Measurements from ENCODE around the gene MS4A4A. TPM values are rescaled to one million over a fixed set of nuclear protein-coding genes. Genes with fewer than 3 reads are reported as not detected.

The MS4A4A gene
- total and polyA plus RNA-seq, 10 of the 15 experiments (the other 5 are each of a cell fraction or from before 2014, with no cell fraction given) = 0.10 to 2.4 (median 0.68) TPM

DNA sequence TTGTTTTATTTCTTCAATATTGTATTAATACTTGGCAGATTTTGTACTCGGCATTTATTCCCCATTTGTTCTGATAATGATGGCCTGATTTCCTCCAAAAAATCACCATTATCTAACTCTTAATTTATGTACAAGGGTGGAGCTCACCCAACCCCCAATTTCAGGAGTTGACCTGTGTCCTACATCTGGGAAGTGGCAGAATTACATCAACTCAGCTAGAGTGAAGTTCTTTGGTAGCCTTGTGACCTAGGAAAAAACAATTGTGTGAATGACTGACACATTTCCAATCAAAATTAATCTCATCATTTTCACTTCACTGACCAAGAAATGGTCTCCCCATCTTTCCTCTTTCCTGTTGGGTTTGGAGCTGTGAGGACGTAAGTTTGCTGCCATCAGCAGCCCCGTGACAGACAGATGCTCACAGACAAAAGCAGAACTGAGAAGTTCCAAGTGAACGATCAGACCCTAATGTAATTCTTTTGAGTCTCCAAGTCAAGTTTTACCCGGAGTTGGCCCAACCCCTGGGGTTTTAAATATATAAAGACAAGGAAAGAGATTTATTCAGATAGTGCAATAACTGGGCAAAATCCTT, 30.0 kb downstream of the MS4A4A start:
- Histone ChIP-seq H3K79me2 (ENCODE audit: control insufficient read depth, insufficient read depth, low read length) (no peaks in the 10 kb centered on the region), H3K4me1 (ENCODE audit: control insufficient read depth, insufficient read depth, low read length) (peaks cover 18% of the 10 kb centered on the region), H2AFZ (ENCODE audit: control insufficient read depth, low read depth, low read length) (peak overlapping the region; percentile 49; the same call in 1 of the 2 replicates), H3K27ac (ENCODE audit: control insufficient read depth, insufficient read depth) (peak overlapping the region; percentile 64), H3K4me3 (no peak overlapping the region), H3K9ac (ENCODE audit: control insufficient read depth, insufficient read depth, low read length) (no peak overlapping the region), H3K36me3 (ENCODE audit: control insufficient read depth in 2 of 2, insufficient read depth in 2 of 2, low read length in 1 of 2) (no peaks in the 10 kb centered on the region), H4K20me1 (ENCODE audit: control insufficient read depth, insufficient read depth) (no peaks in the 10 kb centered on the region), H3K4me2 (ENCODE audit: control insufficient read depth, insufficient read depth) (peak overlapping the region; percentile 58), H3K9me3 (replicated peaks; ENCODE audit: control insufficient read depth, insufficient read depth, low read length) (no peaks in the 10 kb centered on the region), H3K27me3 (replicated peaks in 1 of 2; ENCODE audit: control insufficient read depth in 2 of 2, insufficient read depth in 2 of 2, low read length in 1 of 2) (no peaks in the 10 kb centered on the region)
- RAD21 ChIA-PET (ENCODE audit: unreplicated experiment) = interaction anchor here (0.7 to 2.1 kb wide), 6 partner anchors 24 to 454 kb away, joined by 3 to 8 read pairs (median 4); no protein-coding TSS in a partner anchor
- POLR2A ChIA-PET = interaction anchor here (0.7 kb wide), 1 partner anchor 78 kb away, joined by 3 read pairs; no protein-coding TSS in a partner anchor
- intact Hi-C loops (cut with micrococcal nuclease; ENCODE audit: unreplicated experiment) (loop anchor here (1.0 to 10.0 kb wide), 3 partner anchors 27 to 106 kb away; no protein-coding TSS in a partner anchor), in situ Hi-C loops (cut with MboI) (no loop called here)
- FAIRE-seq (peak; percentile 57), ATAC-seq (peak; percentile 82), DNase-seq (ENCODE audit: low read depth, low spot score) (peak; percentile 64)
- SMC1A ChIA-PET (ENCODE audit: uncharacterized antibody, unreplicated experiment) = interaction anchor here (0.8 to 1.9 kb wide), 9 partner anchors 9 to 147 kb away, joined by 3 to 8 read pairs (median 5); partner anchors contain the start of gene MS4A7
- CTCF ChIA-PET = interaction anchor here (0.8 to 2.0 kb wide), 5 partner anchors 24 to 146 kb away, joined by 3 to 8 read pairs (median 4); no protein-coding TSS in a partner anchor
- no TSS peak for BruUV-seq (replicated peaks)
- 22% methylated on average over 4 of the region's 5 CpGs for WGBS (ENCODE audit: insufficient coverage, insufficient replicate concordance, low lambda C conversion rate, missing lambda C conversion rate)
- TF ChIP-seq PAX8 (IDR thresholded peaks at IDR 0.05) (no peak), CREB1 (IDR thresholded peaks at IDR 0.05; ENCODE audit: low read depth) (peak; percentile 60), ZNF24 (IDR thresholded peaks at IDR 0.05) (peak; percentile 26; the same call in 1 of the 2 replicates), STAT3 (IDR thresholded peaks at IDR 0.05; ENCODE audit: low read depth, low read length) (no peak), EED (IDR thresholded peaks at IDR 0.05; ENCODE audit: low read depth) (peak; percentile 96), CREM (IDR thresholded peaks at IDR 0.05; ENCODE audit: low read depth) (peak; percentile 43; the same call in 1 of the 2 replicates), IKZF1 (conservative IDR thresholded peaks at IDR 0.05) (peak; percentile 97), SRF (IDR thresholded peaks at IDR 0.05; ENCODE audit: low read depth in 2 of 2, low read length in 2 of 2) (no peak), NR2C2 (IDR thresholded peaks at IDR 0.05; ENCODE audit: borderline replicate concordance, control insufficient read depth, insufficient read length, low read depth) (no peak), TCF7 (IDR thresholded peaks at IDR 0.05; ENCODE audit: borderline replicate concordance) (peak; percentile 58; the same call in 1 of the 2 replicates), YY1 (IDR thresholded peaks at IDR 0.05; ENCODE audit: low read depth, low read length) (peak; percentile 48; the same call in 1 of the 2 replicates), FOXK2 (IDR thresholded peaks at IDR 0.05) (no peak), JUNB (IDR thresholded peaks at IDR 0.05) (peak; percentile 42; the same call in 1 of the 2 replicates), MEF2A (IDR thresholded peaks at IDR 0.05; ENCODE audit: insufficient read depth, low read depth, low read length) (no peak), WRNIP1 (IDR thresholded peaks at IDR 0.05; ENCODE audit: borderline replicate concordance, low read depth, low read length) (no peak), NFIC (IDR thresholded peaks at IDR 0.05; ENCODE audit: low read depth, low read length) (peak; percentile 77; the same call in 1 of the 2 replicates), ETV6 (conservative IDR thresholded peaks at IDR 0.05 in 1 of 2, IDR thresholded peaks at IDR 0.05 in 1 of 2; ENCODE audit: borderline replicate concordance in 1 of 2, low read depth in 1 of 2) (no peak), CHD4 (IDR thresholded peaks at IDR 0.05) (no peak)
- TF ChIP-seq, protein P1, sequence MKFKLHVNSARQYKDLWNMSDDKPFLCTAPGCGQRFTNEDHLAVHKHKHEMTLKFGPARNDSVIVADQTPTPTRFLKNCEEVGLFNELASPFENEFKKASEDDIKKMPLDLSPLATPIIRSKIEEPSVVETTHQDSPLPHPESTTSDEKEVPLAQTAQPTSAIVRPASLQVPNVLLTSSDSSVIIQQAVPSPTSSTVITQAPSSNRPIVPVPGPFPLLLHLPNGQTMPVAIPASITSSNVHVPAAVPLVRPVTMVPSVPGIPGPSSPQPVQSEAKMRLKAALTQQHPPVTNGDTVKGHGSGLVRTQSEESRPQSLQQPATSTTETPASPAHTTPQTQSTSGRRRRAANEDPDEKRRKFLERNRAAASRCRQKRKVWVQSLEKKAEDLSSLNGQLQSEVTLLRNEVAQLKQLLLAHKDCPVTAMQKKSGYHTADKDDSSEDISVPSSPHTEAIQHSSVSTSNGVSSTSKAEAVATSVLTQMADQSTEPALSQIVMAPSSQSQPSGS (IDR thresholded peaks at IDR 0.05; ENCODE audit: low read length) = no peak
- TF ChIP-seq, protein P2, sequence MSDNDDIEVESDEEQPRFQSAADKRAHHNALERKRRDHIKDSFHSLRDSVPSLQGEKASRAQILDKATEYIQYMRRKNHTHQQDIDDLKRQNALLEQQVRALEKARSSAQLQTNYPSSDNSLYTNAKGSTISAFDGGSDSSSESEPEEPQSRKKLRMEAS (IDR thresholded peaks at IDR 0.05; ENCODE audit: low read depth, low read length) = no peak
- TF ChIP-seq, protein P3, sequence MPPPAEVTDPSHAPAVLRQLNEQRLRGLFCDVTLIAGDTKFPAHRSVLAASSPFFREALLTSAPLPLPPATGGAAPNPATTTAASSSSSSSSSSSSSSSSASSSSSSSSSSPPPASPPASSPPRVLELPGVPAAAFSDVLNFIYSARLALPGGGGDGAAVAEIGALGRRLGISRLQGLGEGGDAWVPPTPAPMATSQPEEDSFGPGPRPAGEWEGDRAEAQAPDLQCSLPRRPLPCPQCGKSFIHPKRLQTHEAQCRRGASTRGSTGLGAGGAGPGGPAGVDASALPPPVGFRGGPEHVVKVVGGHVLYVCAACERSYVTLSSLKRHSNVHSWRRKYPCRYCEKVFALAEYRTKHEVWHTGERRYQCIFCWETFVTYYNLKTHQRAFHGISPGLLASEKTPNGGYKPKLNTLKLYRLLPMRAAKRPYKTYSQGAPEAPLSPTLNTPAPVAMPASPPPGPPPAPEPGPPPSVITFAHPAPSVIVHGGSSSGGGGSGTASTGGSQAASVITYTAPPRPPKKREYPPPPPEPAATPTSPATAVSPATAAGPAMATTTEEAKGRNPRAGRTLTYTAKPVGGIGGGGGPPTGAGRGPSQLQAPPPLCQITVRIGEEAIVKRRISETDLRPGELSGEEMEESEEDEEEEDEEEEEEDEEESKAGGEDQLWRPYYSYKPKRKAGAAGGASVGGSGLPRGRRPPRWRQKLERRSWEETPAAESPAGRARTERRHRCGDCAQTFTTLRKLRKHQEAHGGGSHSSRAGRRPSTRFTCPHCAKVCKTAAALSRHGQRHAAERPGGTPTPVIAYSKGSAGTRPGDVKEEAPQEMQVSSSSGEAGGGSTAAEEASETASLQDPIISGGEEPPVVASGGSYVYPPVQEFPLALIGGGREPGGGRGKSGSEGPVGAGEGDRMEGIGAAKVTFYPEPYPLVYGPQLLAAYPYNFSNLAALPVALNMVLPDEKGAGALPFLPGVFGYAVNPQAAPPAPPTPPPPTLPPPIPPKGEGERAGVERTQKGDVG (CRISPR knock-in tag; IDR thresholded peaks at IDR 0.05) = no peak

Data from GM12878 (cell line).